Natural killer cell (primary cell): ENCODE measurements around the gene GNAO1. TPM values are rescaled to one million over a fixed set of nuclear protein-coding genes. Genes with fewer than 3 reads are reported as not detected.

Experiments used
- ATAC-seq, 3 donors: fragments of 150-1000 bp in 2 of 3; fragments of 200-7000 bp in 1 of 3; cut with Tn5 transposase; 1 replicate in 1 of 3; 2 replicates in 2 of 3; pipeline ENCODE4 v1.10.0; 2021; ENCODE audit warnings: mild to moderate bottlenecking in 2 of 3, moderate library complexity in 2 of 3
- DNase-seq, 2 donors: peaks; one replicate each; pipeline versions ENCODE4 v3.0.0 to v3.0.0-alpha.2; 2013 to 2021; ENCODE audit warnings: mixed read lengths in 1 of 2
- H3K27ac ChIP-seq: one replicate; pipeline ENCODE4 v1.5.1; 2013; ENCODE audit warnings: mild to moderate bottlenecking, low read length
- H3K27me3 ChIP-seq: one replicate; pipeline ENCODE4 v1.6.1; 2013; ENCODE audit warnings: low read length; ENCODE audit not compliant: control insufficient read depth, insufficient read depth
- H3K36me3 ChIP-seq: one replicate; pipeline ENCODE4 v1.6.1; 2013; ENCODE audit warnings: low read length; ENCODE audit not compliant: control insufficient read depth, insufficient read depth
- H3K4me1 ChIP-seq: one replicate; pipeline ENCODE4 v1.6.1; 2013; ENCODE audit warnings: low read length; ENCODE audit not compliant: control insufficient read depth, insufficient read depth
- H3K4me3 ChIP-seq: one replicate; pipeline ENCODE4 v1.5.1; 2013; ENCODE audit warnings: low read length
- H3K9me3 ChIP-seq: one replicate; pipeline ENCODE4 v1.6.1; 2013; ENCODE audit warnings: low read length; ENCODE audit not compliant: control insufficient read depth, insufficient read depth
- H3K27ac Mint-ChIP-seq, 2 donors: one replicate each; pipeline ENCODE4 v1.8.0; 2022; ENCODE audit warnings: mild to moderate bottlenecking in 2 of 2, mixed read lengths in 2 of 2, moderate library complexity in 1 of 2
- H3K27me3 Mint-ChIP-seq, 2 donors: one replicate each; pipeline ENCODE4 v1.8.0; 2022; ENCODE audit warnings: low read depth in 2 of 2, mixed read lengths in 2 of 2
- H3K36me3 Mint-ChIP-seq: one replicate; pipeline ENCODE4 v1.8.0; 2022; ENCODE audit warnings: mixed read lengths
- H3K4me1 Mint-ChIP-seq, 2 donors: one replicate each; pipeline ENCODE4 v1.8.0; 2022; ENCODE audit warnings: mixed read lengths in 2 of 2
- H3K4me3 Mint-ChIP-seq: one replicate; pipeline ENCODE4 v1.8.0; 2022; ENCODE audit warnings: mild to moderate bottlenecking, moderate library complexity, mixed read lengths
- H3K9me3 Mint-ChIP-seq, 2 donors: one replicate each; pipeline ENCODE4 v1.8.0; 2022; ENCODE audit warnings: mixed read lengths in 2 of 2
- CTCF ChIP-seq: fragments of 200-600 bp; IDR thresholded peaks from one replicate; pipeline ENCODE4 v1.8.0; 2022; ENCODE audit warnings: antibody characterized with exemption
- WGBS: methylation state at CpG from one replicate; pipeline ENCODE4 v1.1.7; 2013; ENCODE audit warnings: missing lambda C conversion rate; ENCODE audit not compliant: insufficient coverage; 5-methylcytosine and 5-hydroxymethylcytosine counted together
- intact Hi-C: fragments of 100-400 bp; cut with micrococcal nuclease; formaldehyde crosslinking; loops from one replicate; pipeline ENCODE4 v1.14.2; 2022
- total RNA-seq, 4 donors: library from RNA; stranded (reverse); fragments of 120-200 nt in 1 of 4; gene quantifications; one replicate each; pipeline versions ENCODE4 v1.2.3 to v1.2.4, GENCODE V29; 2013 to 2022

The GNAO1 gene
- total RNA-seq, 3 donors from 2014 or later (not counting 1 experiment from before 2014, with no cell fraction given): 0.45 to 4.6 (median 1.1) TPM

GRCh38 chr16:56365552-56365951, 174.3 kb downstream of the GNAO1 start:
- no peaks in the 10 kb centered on the region for H3K9me3 ChIP-seq
- H3K9me3 Mint-ChIP-seq: no peaks in the 10 kb centered on the region
- no peak for DNase-seq
- H3K4me3 Mint-ChIP-seq: no peak overlapping the region
- no peaks in the 10 kb centered on the region for H3K27me3 Mint-ChIP-seq
- H3K4me1 Mint-ChIP-seq: no peaks in the 10 kb centered on the region
- no peak overlapping the region for H3K27ac Mint-ChIP-seq
- WGBS: 100% methylated on average over 4 of the region's 7 CpGs
- no peaks in the 10 kb centered on the region for H3K27me3 ChIP-seq
- peaks cover 50% of the 10 kb centered on the region for H3K36me3 ChIP-seq
- ATAC-seq: no peak
- H3K4me3 ChIP-seq: no peak overlapping the region
- intact Hi-C loops: no loop called here
- TF ChIP-seq CTCF: no peak
- no peaks in the 10 kb centered on the region for H3K4me1 ChIP-seq
- H3K27ac ChIP-seq: no peak overlapping the region
- H3K36me3 Mint-ChIP-seq: no peaks in the 10 kb centered on the region

- Histone ChIP-seq H3K27ac (no peak overlapping the region), H3K27me3 (no peaks in the 10 kb centered on the region), H3K4me1 (no peaks in the 10 kb centered on the region), H3K36me3 (peaks cover 50% of the 10 kb centered on the region), H3K4me3 (no peak overlapping the region), H3K9me3 (no peaks in the 10 kb centered on the region)
- Mint-ChIP-seq H3K4me1 (peaks cover 0 to 4% of the 10 kb centered on the region in 2 donors), H3K36me3 (no peaks in the 10 kb centered on the region), H3K27me3 (no peaks in the 10 kb centered on the region), H3K4me3 (no peak overlapping the region), H3K27ac (no peak overlapping the region), H3K9me3 (no peaks in the 10 kb centered on the region)
- TF ChIP-seq CTCF: no peak
- WGBS: 95% methylated on average over 9 of the region's 9 CpGs
- DNase-seq (no peak), ATAC-seq (no peak)
- intact Hi-C loops: no loop called here
These were observed 175.7 kb downstream of the GNAO1 start for GRCh38 chr16:56366945-56367344.

GRCh38 chr16:56367764-56368163, 176.5 kb downstream of the GNAO1 start:
- Mint-ChIP-seq H3K9me3 (no peaks in the 10 kb centered on the region), H3K36me3 (no peaks in the 10 kb centered on the region), H3K4me1 (peaks cover 6 to 12% of the 10 kb centered on the region in 2 donors), H3K4me3 (no peak overlapping the region), H3K27ac (no peak overlapping the region), H3K27me3 (no peaks in the 10 kb centered on the region)
- intact Hi-C loops: no loop called here
- Histone ChIP-seq H3K27ac (no peak overlapping the region), H3K4me3 (no peak overlapping the region), H3K36me3 (peaks cover 43% of the 10 kb centered on the region), H3K9me3 (no peaks in the 10 kb centered on the region), H3K27me3 (no peaks in the 10 kb centered on the region), H3K4me1 (no peaks in the 10 kb centered on the region)
- WGBS: 97% methylated on average over 6 of the region's 6 CpGs
- no peak for DNase-seq
- no peak for TF ChIP-seq CTCF
- ATAC-seq: no peak

- intact Hi-C loops: no loop called here
- TF ChIP-seq CTCF: no peak
- no peak overlapping the region for H3K4me3 ChIP-seq
- Mint-ChIP-seq H3K36me3 (no peaks in the 10 kb centered on the region), H3K4me1 (peaks cover 6 to 12% of the 10 kb centered on the region in 2 donors), H3K9me3 (no peaks in the 10 kb centered on the region), H3K4me3 (no peak overlapping the region), H3K27ac (no peak overlapping the region), H3K27me3 (no peaks in the 10 kb centered on the region)
- H3K27ac ChIP-seq: no peak overlapping the region
- no peaks in the 10 kb centered on the region for H3K9me3 ChIP-seq
- no peaks in the 10 kb centered on the region for H3K27me3 ChIP-seq
- DNase-seq: no peak
- WGBS: 100% methylated on average over 2 of the region's 2 CpGs
- ATAC-seq: no peak
- no peaks in the 10 kb centered on the region for H3K4me1 ChIP-seq
- peaks cover 40% of the 10 kb centered on the region for H3K36me3 ChIP-seq
These were observed 177.3 kb downstream of the GNAO1 start for GRCh38 chr16:56368545-56368944.
